ENCODE data around the gene FXR2. TPM values are rescaled to one million over a fixed set of nuclear protein-coding genes. Genes with fewer than 3 reads are reported as not detected.
A peak's percentile ranks its signal among the peaks of the same experiment; 100 is the strongest.

The FXR2 gene
- total RNA-seq, 1 experiment from 2014 or later: 36.4 TPM

DNA sequence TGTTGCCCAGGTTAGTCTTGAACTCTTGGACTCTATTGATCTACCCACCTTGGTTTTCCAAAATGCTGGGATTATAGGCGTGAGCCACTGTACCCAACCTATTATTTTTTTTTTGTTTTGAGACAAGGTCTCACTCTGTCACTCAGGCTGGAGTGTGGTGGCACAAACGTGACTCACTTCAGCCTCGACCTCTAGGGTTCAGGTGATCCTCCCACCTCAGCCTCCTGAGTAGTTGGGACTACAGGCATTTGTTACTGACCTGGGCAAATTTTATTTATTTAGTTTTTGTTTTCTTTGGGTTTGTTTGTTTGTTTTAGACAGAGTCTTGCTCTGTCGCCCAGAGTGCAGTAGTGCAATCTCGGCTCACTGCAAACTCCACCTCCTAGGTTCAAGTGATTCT, 9.0 kb upstream of the FXR2 start:
- no peak overlapping the region for H4K8ac ChIP-seq (replicated peaks; ENCODE audit: insufficient read length, low read depth, low read length)
- Mint-ChIP-seq H3K27me3 (ENCODE audit: low read depth) (no peaks in the 10 kb centered on the region), H3K4me1 (peaks cover 8 to 10% of the 10 kb centered on the region in 2 experiments), H3K27ac (peak overlapping the region in 2 of 3 experiments; percentile 55 to 87; a peak in 2 of 7 replicates), H3K36me3 (ENCODE audit: insufficient read depth in 1 of 3, low read depth in 3 of 3) (peaks cover 4 to 19% (median 15%) of the 10 kb centered on the region in 3 experiments), H3K4me3 (no peak overlapping the region), H3K9me3 (no peaks in the 10 kb centered on the region)
- no peak overlapping the region for H4K91ac ChIP-seq (ENCODE audit: insufficient read length, low read depth, low read length)
- H2BK15ac ChIP-seq (ENCODE audit: low read depth, low read length): no peak overlapping the region
- H2BK20ac ChIP-seq (ENCODE audit: low read depth, low read length, poor library complexity, severe bottlenecking): no peak overlapping the region
- no peak overlapping the region for H3K27ac ChIP-seq (ENCODE audit: insufficient read length, low read depth, low read length)
- H3K23ac ChIP-seq (ENCODE audit: insufficient read length, low read depth, low read length): no peak overlapping the region
- no peaks in the 10 kb centered on the region for H3K79me1 ChIP-seq (ENCODE audit: insufficient read depth, low read depth, low read length, poor library complexity, severe bottlenecking)
- H3K9ac ChIP-seq (ENCODE audit: extremely low read depth, insufficient read length, low read length): no peak overlapping the region
- H2AK5ac ChIP-seq (ENCODE audit: insufficient read length, low read length): no peak overlapping the region
- no peak overlapping the region for H2BK12ac ChIP-seq (ENCODE audit: insufficient read length, low read depth, low read length)
- H3K79me2 ChIP-seq (ENCODE audit: insufficient read depth, low read length): no peaks in the 10 kb centered on the region
- no peak overlapping the region for H3K4me2 ChIP-seq (ENCODE audit: insufficient read depth, insufficient read length, low read length)
- no peak overlapping the region for H3K14ac ChIP-seq (ENCODE audit: insufficient read depth, low read length)
- no peaks in the 10 kb centered on the region for H3K9me3 ChIP-seq (ENCODE audit: control insufficient read depth, low read depth, low read length)
- H3K27me3 ChIP-seq (ENCODE audit: insufficient read depth, low read length): no peaks in the 10 kb centered on the region
- H2BK5ac ChIP-seq (ENCODE audit: insufficient read length, low read length): no peak overlapping the region
- no peak overlapping the region for H3K56ac ChIP-seq (ENCODE audit: insufficient read length, low read depth, low read length)
- H3K4me1 ChIP-seq (ENCODE audit: insufficient read depth, low read length): no peaks in the 10 kb centered on the region
- WGBS (ENCODE audit: extremely low coverage, insufficient read length, low lambda C conversion rate): no CpG with 5 or more reads among the region's 5 CpGs
- no peaks in the 10 kb centered on the region for H4K20me1 ChIP-seq (ENCODE audit: control insufficient read depth, insufficient read depth, insufficient read length)
- TF ChIP-seq CTCF (conservative IDR thresholded peaks at IDR 0.05): no peak
- H2BK120ac ChIP-seq (ENCODE audit: low read depth, low read length, poor library complexity, severe bottlenecking): no peak overlapping the region
- no peak overlapping the region for H3T11ph ChIP-seq (ENCODE audit: low read length)
- H3K18ac ChIP-seq (ENCODE audit: insufficient read length, low read depth, low read length): no peak overlapping the region
- no peak overlapping the region for H4K5ac ChIP-seq (ENCODE audit: insufficient read length, low read depth, low read length)
- no peak overlapping the region for H3K4ac ChIP-seq (ENCODE audit: low read depth, low read length)
- no peak overlapping the region for H2AFZ ChIP-seq (ENCODE audit: low read length)
- DNase-seq: no peak
- H3K23me2 ChIP-seq (ENCODE audit: insufficient read length, low read depth, low read length, poor library complexity, severe bottlenecking): peaks cover 8% of the 10 kb centered on the region

Measured in H9 (cell line).